Kidney epithelial cell (primary cell): ENCODE data around the gene PTPRB. TPM values are rescaled to one million over a fixed set of nuclear protein-coding genes. Genes with fewer than 3 reads are reported as not detected.
A peak's percentile ranks its signal among the peaks of the same experiment; 100 is the strongest.

ENCODE experiments used
- DNase-seq: peaks from one replicate; pipeline ENCODE4 v3.0.0-alpha.2; 2010; ENCODE audit warnings: low read depth
- H3K27me3 ChIP-seq: 2 replicates; pipeline ENCODE4 v1.6.0; 2011; ENCODE audit warnings: low read length; ENCODE audit not compliant: control insufficient read depth, insufficient read depth
- H3K36me3 ChIP-seq: 2 replicates; pipeline ENCODE4 v1.5.1; 2011; ENCODE audit warnings: low read length; ENCODE audit not compliant: control insufficient read depth, insufficient read depth
- H3K4me3 ChIP-seq: 2 replicates; pipeline ENCODE4 v1.5.1; 2011; ENCODE audit warnings: low read depth, mild to moderate bottlenecking, control low read depth, low read length
- total RNA-seq: library from RNA; depleted of rRNA; stranded (reverse); fragments of >200 nt; gene quantifications from 2 replicates; pipeline ENCODE4 v1.2.3, GENCODE V29; 2015
- TF ChIP-seq, protein P1 (sequence below): IDR thresholded peaks from 2 replicates; pipeline ENCODE4 v1.5.1; 2011; ENCODE audit warnings: mild to moderate bottlenecking, moderate library complexity, low read length, control low read depth, inconsistent platforms; ENCODE audit not compliant: insufficient read depth, poor library complexity, severe bottlenecking

PTPRB gene
- total RNA-seq, 1 donor from 2014 or later, result 4.5 TPM

- TF ChIP-seq, protein P1, sequence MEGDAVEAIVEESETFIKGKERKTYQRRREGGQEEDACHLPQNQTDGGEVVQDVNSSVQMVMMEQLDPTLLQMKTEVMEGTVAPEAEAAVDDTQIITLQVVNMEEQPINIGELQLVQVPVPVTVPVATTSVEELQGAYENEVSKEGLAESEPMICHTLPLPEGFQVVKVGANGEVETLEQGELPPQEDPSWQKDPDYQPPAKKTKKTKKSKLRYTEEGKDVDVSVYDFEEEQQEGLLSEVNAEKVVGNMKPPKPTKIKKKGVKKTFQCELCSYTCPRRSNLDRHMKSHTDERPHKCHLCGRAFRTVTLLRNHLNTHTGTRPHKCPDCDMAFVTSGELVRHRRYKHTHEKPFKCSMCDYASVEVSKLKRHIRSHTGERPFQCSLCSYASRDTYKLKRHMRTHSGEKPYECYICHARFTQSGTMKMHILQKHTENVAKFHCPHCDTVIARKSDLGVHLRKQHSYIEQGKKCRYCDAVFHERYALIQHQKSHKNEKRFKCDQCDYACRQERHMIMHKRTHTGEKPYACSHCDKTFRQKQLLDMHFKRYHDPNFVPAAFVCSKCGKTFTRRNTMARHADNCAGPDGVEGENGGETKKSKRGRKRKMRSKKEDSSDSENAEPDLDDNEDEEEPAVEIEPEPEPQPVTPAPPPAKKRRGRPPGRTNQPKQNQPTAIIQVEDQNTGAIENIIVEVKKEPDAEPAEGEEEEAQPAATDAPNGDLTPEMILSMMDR, result no peak
These were observed 85.5 kb downstream of the PTPRB start for GRCh38 chr12:70551731-70552130.

DNA sequence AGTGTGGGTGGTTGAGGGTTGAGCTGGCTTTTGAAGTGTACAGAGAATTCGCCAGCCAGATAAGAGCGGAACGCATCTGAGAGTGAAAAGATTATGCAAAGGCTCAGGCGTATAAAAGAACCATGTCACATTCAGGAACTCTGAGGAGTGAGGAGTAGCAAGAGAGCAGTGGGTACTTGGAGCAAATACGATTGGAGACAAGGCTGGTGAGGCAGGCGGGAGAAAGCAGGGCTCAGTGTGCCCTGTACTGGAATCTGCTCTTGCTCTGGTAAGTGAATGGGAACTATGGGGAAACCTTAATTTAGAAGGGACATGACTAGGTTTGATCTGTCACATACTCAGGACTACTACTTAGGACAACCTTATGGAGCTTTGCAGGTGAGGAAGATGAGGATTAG lies 87.0 kb downstream of the PTPRB start:
- Histone ChIP-seq H3K27me3 (no peaks in the 10 kb centered on the region), H3K36me3 (no peaks in the 10 kb centered on the region), H3K4me3 (no peak overlapping the region)
- TF ChIP-seq, protein P1, result no peak
- DNase-seq, result no peak

More at GRCh38 chr12:70551731-70552130, 85.5 kb downstream of the PTPRB start:
- no peaks in the 10 kb centered on the region for H3K27me3 ChIP-seq
- DNase-seq, result no peak
- no peaks in the 10 kb centered on the region for H3K36me3 ChIP-seq
- H3K4me3 ChIP-seq, result no peak overlapping the region

DNA sequence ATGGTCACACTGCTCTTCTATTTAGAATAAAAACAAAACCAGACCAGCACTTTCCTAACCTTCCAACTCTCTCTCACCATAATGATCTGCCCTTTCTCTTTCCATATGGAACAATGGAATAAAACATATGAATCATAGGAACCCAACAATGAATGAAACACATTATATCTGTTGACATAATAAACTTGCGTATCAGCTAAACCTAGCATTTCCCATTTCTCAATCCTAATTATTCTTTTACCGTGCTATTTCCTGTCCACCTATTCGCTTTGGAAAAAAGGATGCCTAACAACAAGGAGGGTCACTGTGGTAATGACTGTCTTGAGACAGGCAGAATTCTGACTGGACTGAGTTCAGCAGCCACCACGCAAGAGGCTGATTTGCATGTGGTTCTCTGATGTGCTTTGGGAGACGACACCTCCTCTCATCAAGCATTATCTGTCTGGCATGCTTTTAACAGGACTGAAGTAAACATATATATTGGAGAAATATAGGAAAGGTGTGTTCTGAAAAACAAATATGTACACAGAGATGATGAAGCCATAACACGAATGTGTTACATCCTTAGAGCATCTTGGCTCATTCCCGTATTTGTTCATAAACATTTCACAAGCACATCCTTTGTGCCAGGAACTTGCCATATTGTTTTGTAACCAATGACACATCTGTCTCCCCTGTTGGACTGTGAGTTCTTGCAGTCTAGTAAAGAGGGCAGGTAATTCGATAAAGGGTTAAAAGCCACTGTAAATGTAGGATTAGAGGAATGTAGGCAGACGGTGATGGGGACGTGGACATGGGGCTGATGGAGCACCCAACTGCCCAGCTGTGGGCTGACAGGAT lies 87.7 kb downstream of the PTPRB start:
- TF ChIP-seq, protein P1, result no peak
- H3K27me3 ChIP-seq, result no peaks in the 10 kb centered on the region
- no peaks in the 10 kb centered on the region for H3K36me3 ChIP-seq
- no peak for DNase-seq
- no peak overlapping the region for H3K4me3 ChIP-seq

DNA sequence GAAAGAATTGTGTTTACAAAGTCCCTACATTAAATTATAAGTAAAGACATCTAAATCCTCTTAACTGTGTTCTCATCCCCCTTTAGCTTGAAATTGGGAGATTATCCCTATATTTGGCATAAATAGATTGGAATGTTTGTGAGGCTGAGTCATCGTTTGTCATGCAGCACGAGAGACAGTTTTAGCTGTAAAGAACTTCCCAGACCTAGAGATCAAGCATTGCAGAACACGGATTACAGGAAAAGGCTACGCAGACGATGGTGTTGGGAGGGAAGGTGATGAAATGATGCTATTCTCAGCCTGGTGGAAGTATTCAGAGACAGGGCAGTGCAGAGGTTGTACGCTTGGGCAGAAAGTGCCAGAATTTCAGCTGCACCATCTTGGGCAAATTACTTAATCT lies 93.8 kb downstream of the PTPRB start:
- peak; percentile 76 for DNase-seq
- H3K36me3 ChIP-seq, result no peaks in the 10 kb centered on the region
- TF ChIP-seq, protein P1, result no peak
- H3K4me3 ChIP-seq, result no peak overlapping the region
- H3K27me3 ChIP-seq, result no peaks in the 10 kb centered on the region

DNA sequence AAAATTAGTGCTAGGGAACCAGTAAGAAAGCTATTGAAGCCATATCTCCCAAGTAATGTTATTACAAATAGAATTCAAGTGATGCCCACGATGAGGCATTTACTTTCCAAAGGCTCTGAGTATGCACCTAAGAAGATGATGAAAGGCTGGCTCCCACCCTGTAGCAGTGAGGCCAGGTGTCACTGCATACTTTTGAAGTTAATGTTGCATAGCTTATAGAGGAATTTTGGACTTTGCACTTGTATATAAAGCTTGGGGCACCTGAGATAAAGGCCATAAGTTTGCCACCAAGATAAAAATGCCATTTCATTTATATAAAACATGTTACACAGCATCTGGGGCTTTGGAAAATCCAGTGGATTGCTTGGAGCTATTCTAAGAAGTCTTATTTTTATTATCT lies 96.2 kb downstream of the PTPRB start:
- Histone ChIP-seq H3K36me3 (no peaks in the 10 kb centered on the region), H3K4me3 (no peak overlapping the region), H3K27me3 (no peaks in the 10 kb centered on the region)
- TF ChIP-seq, protein P1, result no peak
- no peak for DNase-seq

- Histone ChIP-seq H3K36me3 (no peaks in the 10 kb centered on the region), H3K4me3 (no peak overlapping the region), H3K27me3 (no peaks in the 10 kb centered on the region)
- TF ChIP-seq, protein P1, result no peak
- DNase-seq, result no peak
These were observed 100.6 kb downstream of the PTPRB start for GRCh38 chr12:70536650-70537049.
